ENCODE measurements around the gene FXYD1.
"Not testable (repeated sequence)": the region's sequence is repeated elsewhere in the genome, so short reads cannot be mapped to it uniquely, and the experiment has no call there.

The FXYD1 gene

GRCh38 chr19:35125749-35126623 is 12.6 kb upstream of the FXYD1 start:
- DNase-seq, result no peak

- no peak for DNase-seq
Observed at GRCh38 chr19:35126624-35126959, 12.0 kb upstream of the FXYD1 start.

GRCh38 chr19:35127871-35128270 is 10.8 kb upstream of the FXYD1 start:
- DNase-seq, result no peak

- DNase-seq, result no peak
Observed at GRCh38 chr19:35128398-35129057, 10.1 kb upstream of the FXYD1 start.

GRCh38 chr19:35129724-35130274 is 8.8 kb upstream of the FXYD1 start:
- DNase-seq, result not testable (repeated sequence)

GRCh38 chr19:35130761-35131720 is 7.6 kb upstream of the FXYD1 start:
- DNase-seq, result no peak

GRCh38 chr19:35132254-35132653 is 6.4 kb upstream of the FXYD1 start:
- DNase-seq, result no peak

GRCh38 chr19:35133826-35134225 is 4.8 kb upstream of the FXYD1 start:
- no peak for DNase-seq

GRCh38 chr19:35134601-35135242 is 3.9 kb upstream of the FXYD1 start, which contains the start of gene LGI4:
Gene LGI4, minus strand, starts transcription at chr19:35135059. Its CDS starts 379 bp downstream, at chr19:35134680.
- DNase-seq, result no peak

GRCh38 chr19:35135389-35135909 is 3.2 kb upstream of the FXYD1 start:
- peak; percentile 44 for DNase-seq

- no peak for DNase-seq
Observed at GRCh38 chr19:35136231-35136630, 2.4 kb upstream of the FXYD1 start.

GRCh38 chr19:35136977-35137702 is 1.5 kb upstream of the FXYD1 start:
- no peak for DNase-seq

GRCh38 chr19:35140207-35140961 is 1.8 kb downstream of the FXYD1 start:
- DNase-seq, result no peak

GRCh38 chr19:35140962-35141836 is 2.6 kb downstream of the FXYD1 start:
- peak; percentile 92 for DNase-seq

GRCh38 chr19:35141837-35142605 is 3.4 kb downstream of the FXYD1 start:
- DNase-seq, result no peak

- DNase-seq, result peak; percentile 35
Observed at GRCh38 chr19:35142606-35143230, 4.1 kb downstream of the FXYD1 start.

GRCh38 chr19:35143231-35143715 is 4.6 kb downstream of the FXYD1 start, which contains the start of gene FXYD7:
Gene FXYD7, plus strand, starts transcription at chr19:35143255. Its CDS starts 79 bp downstream, at chr19:35143334.
- no peak for DNase-seq

GRCh38 chr19:35143818-35144217 is 5.2 kb downstream of the FXYD1 start:
- DNase-seq, result no peak

Measured in GDM1 (cell line).